ENCODE data around the gene ANTXRL.

- TF ChIP-seq CTCF (conservative IDR thresholded peaks at IDR 0.05; ENCODE audit: low read depth in 2 of 2) (no peak), NANOG (IDR thresholded peaks at IDR 0.05; ENCODE audit: borderline replicate concordance) (no peak), REST (IDR thresholded peaks at IDR 0.05; ENCODE audit: unreplicated experiment) (no peak), POLR2AphosphoS5 (IDR thresholded peaks at IDR 0.05; ENCODE audit: low read depth) (no peak)
Measured at GRCh38 chr10:46330894-46331293, 44.1 kb downstream of the ANTXRL start.

Data from GM23338 (cell line).